HG02588 (cell line): ENCODE data around the gene CLEC1A.
"Not testable (repeated sequence)": the region's sequence is repeated elsewhere in the genome, so short reads cannot be mapped to it uniquely, and the experiment has no call there.

Experiments
- ATAC-seq: cut with Tn5 transposase; IDR thresholded peaks from one replicate; pipeline ENCODE4 v1.9.1; 2021; ENCODE audit warnings: mild to moderate bottlenecking, moderate library complexity; ENCODE audit not compliant: unreplicated experiment

CLEC1A gene

DNA sequence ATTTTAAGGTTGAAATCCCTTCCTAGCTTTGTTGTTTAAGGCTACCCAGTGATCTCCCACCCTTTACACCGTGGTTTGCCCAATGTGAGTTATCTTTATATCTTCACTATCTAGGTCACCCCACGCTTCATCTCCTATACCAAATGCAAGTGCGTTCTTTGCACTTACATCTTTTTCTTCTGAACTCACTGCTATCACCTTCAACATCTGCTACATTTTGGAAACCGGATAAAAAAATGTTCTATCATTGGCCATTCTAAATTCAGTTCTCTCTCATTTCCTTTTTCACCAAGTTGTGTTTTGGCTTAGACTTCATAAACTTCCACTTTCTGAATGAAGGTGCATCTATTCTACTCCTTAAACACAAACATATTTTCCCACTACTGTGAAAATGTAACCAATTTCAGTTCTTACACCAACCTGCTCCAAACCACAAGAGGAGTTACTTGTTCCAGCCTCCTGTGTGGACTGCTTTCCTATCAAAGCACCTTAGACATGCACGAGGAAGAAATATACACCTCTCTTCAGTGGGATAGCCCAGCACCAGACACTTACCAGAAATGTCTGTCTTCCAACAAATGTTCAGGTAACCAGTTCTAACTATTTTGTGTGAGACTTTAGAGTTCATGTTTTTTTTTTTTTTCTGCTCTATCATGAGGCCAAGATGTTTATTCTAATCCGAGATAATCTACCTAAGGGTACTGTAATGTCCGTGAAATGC is 46.4 kb downstream of the CLEC1A start:
- ATAC-seq: no peak

DNA sequence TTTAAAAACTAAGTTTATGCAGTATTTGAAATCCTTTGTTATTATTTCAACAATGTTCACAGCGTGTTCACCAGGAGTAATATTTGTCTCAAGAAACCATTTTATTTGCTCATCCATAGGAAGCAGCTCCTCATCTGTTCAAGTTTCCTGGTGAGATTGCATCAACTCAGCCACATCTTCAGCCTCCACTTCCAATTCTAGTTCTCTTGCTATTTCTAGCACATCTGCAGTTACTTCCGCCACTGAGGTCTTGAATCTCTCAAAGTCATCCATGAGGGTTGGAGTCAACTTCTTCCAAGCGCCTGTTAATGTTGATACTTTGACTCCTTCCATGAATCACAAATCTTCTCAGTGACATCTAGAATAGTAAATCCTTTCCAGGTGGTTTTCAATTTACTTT is 50.3 kb downstream of the CLEC1A start:
- ATAC-seq: no peak

DNA sequence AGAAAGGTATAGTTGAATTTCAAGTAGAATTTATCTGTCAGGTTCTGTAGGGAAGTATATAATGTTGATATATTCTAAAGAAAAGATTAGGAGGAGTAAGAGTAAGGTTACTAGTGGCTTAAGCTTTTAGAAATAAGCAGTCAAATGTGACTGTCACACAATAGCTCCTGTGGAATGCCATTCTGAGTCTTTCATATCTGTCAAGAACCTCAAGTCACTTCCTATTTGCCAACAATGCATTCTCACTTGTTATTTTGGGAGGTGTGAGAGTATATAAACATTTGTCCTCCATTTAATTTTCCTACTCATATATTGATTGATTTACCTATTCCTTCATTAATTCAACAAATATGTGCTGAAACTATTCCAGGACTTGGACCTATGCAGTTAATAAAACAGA is 56.6 kb downstream of the CLEC1A start:
- no peak for ATAC-seq

DNA sequence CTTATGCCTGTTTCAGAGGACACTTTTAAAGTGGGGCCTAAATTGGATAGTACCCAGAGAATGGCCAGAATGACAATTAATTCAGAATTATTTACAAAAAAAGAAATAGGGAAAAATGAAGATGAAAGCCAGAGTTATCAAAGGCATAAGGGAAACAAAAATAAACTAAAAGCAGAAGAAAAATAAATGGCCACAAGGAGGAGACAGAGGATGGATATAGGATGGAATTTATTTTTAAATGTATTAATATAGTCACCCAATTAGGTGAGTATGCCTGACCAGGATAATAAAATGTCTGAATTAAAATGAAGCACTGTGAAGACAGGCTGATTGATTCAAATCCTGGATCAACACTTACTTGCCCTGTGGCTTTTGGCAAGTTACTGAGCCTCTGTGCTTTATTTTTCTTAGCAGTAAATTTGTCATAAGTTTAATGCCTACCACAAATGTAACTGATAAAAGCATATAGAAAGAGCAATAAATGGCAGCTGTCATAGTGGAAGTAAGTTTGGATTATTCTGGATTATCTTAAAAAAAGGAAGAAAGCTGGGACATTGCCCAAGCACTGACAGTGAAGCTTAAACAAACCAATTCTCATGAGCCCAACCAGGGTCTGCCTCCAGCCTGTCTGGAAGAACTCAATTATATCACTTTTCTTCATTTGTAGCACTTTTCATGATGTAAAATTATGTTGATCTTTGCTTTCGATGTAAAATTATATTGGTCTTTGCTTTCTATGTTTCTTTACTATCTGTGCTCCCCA is 64.8 kb downstream of the CLEC1A start:
- ATAC-seq: no peak

DNA sequence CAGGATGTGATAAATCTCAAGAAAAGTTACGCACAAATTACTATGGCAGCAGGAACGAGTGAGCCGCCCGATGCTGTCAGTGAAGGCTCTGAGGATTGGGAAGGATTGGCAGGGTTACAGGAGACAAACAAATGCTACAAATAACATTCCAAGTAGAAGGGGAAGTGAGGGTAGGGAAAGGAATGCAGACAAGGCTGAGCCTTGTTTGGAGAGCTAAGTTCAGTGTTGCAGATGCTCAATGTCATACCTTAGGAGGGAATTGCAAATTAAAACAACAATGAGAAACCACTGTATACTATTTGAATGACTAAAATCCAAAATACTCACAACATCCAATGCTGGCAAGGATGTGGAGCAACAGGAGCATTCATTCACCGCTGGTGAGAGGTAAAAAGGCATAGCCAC is 67.0 kb downstream of the CLEC1A start:
- ATAC-seq: no peak

DNA sequence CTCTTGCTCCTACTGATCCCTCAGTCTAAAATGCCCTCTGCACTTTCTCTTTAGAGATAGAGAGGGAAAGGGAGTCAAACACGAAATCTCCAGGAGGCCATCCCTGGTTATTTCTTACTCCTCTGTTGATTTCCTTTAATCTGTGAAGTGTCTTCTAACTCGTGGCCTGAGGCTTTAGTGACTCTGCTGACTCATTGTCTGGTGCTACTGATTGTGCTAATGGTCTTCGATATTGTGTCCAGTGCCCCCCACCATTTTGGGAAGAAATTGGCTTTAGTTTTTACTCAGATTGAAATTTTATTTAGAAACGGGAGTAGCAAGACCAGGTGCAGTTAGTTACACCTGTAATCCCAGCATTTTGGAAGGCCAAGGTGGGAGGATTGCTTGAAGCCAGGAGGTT is 67.5 kb downstream of the CLEC1A start:
- no peak for ATAC-seq

DNA sequence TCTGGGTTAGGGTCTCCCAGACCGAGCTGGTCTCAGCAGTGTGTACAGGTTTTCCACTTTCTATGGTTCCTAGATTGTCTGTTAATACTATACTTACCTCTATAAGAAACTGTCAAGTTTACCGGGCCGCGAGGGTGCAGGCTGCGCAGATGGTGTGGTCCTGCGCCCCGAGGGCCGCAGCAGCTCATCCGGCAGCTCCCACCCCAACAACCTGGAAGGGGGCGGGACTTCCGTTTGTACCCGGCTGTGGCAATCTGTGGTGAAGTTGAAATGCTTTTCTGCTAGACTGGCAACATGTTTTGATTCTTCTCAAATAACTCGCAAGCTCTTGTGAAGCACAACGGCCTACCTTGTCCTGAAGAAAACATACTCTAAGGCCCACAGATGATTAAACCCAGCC is 68.3 kb downstream of the CLEC1A start, which contains the start of gene CLEC9A:
TSS of gene CLEC9A (plus strand) at position 237 of the 400 bp plus-strand sequence. CDS start 22,006 bp downstream, outside the sequence.
- no peak for ATAC-seq

DNA sequence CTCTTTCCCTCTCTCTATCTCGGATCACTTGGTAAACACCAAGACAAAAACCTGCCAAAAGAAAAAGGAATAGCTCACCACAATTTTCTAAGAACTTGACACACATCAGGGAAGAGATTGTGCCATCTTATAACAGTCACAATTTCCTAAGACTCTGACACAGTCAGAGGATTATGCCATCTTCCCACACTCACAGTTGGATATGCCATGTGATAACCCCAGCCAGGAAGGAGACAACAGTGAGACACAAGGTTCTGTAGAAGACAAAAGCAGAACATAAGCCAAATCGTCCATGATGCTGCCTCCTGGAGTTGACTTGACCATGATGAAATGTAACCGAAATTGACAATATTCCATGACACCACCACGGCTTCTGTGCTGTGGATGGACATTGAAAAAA is 71.1 kb downstream of the CLEC1A start:
- no peak for ATAC-seq

DNA sequence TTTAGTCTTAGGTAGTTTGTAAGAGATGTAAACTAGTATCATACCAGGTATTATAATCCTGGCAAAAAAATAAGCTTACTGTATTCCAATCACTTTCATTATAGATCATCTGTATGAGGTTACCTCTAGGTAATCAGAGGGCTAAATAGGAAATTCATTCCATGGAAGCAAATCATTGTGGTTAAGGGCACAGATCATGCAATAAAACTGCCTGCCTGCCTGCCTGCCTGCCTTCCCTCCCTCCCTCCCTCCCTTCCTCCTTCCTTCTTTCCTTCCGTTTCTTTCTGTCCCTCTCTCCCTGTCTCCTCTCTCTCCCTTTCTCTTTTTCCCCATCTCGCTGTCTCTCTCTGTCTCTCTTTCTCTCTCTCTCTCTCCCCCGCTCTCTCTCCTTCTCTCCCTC is 71.5 kb downstream of the CLEC1A start:
- ATAC-seq: no peak

DNA sequence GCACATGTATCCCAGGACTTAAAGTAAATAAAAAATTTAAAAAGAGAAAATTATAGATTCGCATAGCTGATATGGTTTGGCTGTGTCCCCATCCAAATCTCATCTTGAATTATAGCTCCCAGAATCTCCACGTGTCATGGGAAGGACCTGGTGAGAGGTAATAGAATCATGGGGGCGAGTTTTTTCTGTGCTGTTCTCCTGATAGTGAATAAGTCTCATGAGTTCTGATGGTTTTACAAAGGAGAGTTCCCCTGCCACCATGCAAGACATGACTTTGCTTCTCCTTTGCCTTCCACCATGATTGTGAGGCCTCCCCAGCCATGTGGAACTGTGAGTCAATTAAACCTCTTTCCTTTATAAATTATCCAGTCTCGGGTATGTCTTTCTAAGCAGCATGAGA is 72.1 kb downstream of the CLEC1A start:
- ATAC-seq: not testable (repeated sequence)

DNA sequence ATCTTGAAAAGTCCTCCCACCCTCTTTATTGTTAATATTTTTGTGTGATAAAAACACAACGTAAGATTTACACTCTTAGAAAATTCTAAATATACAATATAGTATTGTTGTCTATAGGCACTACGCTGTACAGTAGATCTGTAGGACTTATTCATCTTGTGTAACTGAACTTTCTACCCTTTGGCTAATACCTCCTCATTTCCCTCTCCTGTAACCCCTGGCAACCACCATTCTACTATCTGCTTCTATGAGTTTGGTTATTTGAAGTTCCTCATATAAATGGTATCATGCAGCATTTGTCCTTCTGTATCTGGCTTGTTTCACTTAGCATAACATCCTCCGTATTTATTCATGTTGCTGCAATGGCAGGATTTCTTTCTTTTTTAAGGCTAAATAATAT is 73.5 kb downstream of the CLEC1A start:
- no peak for ATAC-seq

DNA sequence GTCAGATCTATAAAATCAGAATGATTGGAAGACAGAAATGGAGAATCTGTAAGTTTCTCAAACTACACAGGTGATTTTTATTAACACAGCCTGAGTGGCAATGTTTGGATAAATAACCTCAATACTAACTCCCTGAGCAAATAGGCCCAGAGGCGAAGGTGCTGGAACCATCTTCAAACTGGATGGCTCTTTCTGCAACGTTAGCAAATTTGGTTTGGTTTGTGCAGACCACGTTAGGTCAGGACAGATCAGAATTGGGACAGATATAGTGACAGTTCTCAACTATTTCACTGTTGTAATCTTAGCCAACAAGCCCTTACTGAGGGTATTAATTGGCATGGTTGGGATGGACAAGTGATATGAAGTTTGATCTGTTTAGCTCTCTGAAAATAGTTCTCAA is 77.4 kb downstream of the CLEC1A start:
- ATAC-seq: no peak
